HG03439 (cell line): ENCODE data around the gene CCDC7.
"Not testable (repeated sequence)": the region's sequence is repeated elsewhere in the genome, so short reads cannot be mapped to it uniquely, and the experiment has no call there.

Experiments
- ATAC-seq: cut with Tn5 transposase; IDR thresholded peaks from one replicate; pipeline ENCODE4 v1.9.1; 2021; ENCODE audit warnings: mild to moderate bottlenecking, moderate library complexity; ENCODE audit not compliant: unreplicated experiment

Gene CCDC7

GRCh38 chr10:32548208-32548607, 102.3 kb downstream of the CCDC7 start:
- ATAC-seq = no peak

GRCh38 chr10:32556783-32557395, 110.9 kb downstream of the CCDC7 start:
- ATAC-seq = no peak

GRCh38 chr10:32562695-32563094, 116.8 kb downstream of the CCDC7 start:
- not testable (repeated sequence) for ATAC-seq

- ATAC-seq = no peak
Observed at GRCh38 chr10:32577448-32577847, 131.5 kb downstream of the CCDC7 start.

GRCh38 chr10:32582946-32583345, 137.0 kb downstream of the CCDC7 start:
- ATAC-seq = no peak

GRCh38 chr10:32598022-32598421, 152.1 kb downstream of the CCDC7 start:
- ATAC-seq = not testable (repeated sequence)

GRCh38 chr10:32600317-32600716, 154.4 kb downstream of the CCDC7 start:
- ATAC-seq = no peak

GRCh38 chr10:32601562-32601961, 155.6 kb downstream of the CCDC7 start:
- not testable (repeated sequence) for ATAC-seq

GRCh38 chr10:32605787-32606186, 159.8 kb downstream of the CCDC7 start:
- no peak for ATAC-seq

- ATAC-seq = not testable (repeated sequence)
Observed at GRCh38 chr10:32610543-32610942, 164.6 kb downstream of the CCDC7 start.

- ATAC-seq = no peak
Observed at GRCh38 chr10:32616438-32616837, 170.5 kb downstream of the CCDC7 start.

GRCh38 chr10:32618482-32618881, 172.5 kb downstream of the CCDC7 start:
- ATAC-seq = no peak

- ATAC-seq = no peak
Observed at GRCh38 chr10:32621969-32622368, 176.0 kb downstream of the CCDC7 start.

- ATAC-seq = no peak
Observed at GRCh38 chr10:32622409-32622808, 176.5 kb downstream of the CCDC7 start.

GRCh38 chr10:32627183-32627582, 181.2 kb downstream of the CCDC7 start:
- ATAC-seq = no peak

GRCh38 chr10:32629910-32630309, 184.0 kb downstream of the CCDC7 start:
- no peak for ATAC-seq

GRCh38 chr10:32646535-32646934, 200.6 kb downstream of the CCDC7 start:
- no peak for ATAC-seq

- no peak for ATAC-seq
Observed at GRCh38 chr10:32650246-32650655, 204.3 kb downstream of the CCDC7 start.

GRCh38 chr10:32657430-32657829, 211.5 kb downstream of the CCDC7 start:
- ATAC-seq = not testable (repeated sequence)

- no peak for ATAC-seq
Observed at GRCh38 chr10:32661346-32661745, 215.4 kb downstream of the CCDC7 start.

- no peak for ATAC-seq
Observed at GRCh38 chr10:32680803-32681557, 235.0 kb downstream of the CCDC7 start.

- no peak for ATAC-seq
Observed at GRCh38 chr10:32684291-32684690, 238.4 kb downstream of the CCDC7 start.
